Common myeloid progenitor, CD34-positive (primary cell): ENCODE results near the gene ARHGAP8.

Experiments
- CTCF ChIA-PET: fragments of 350-600 bp; sonication (Branson Sonifier 250); formaldehyde crosslinking; loops from one replicate; lab custom pipeline; 2021; ENCODE audit warnings: antibody characterized with exemption; lab: Charles Lee
- POLR2A ChIA-PET: fragments of 350-600 bp; sonication (Branson Sonifier 250); formaldehyde crosslinking; loops from one replicate; lab custom pipeline; 2021; ENCODE audit warnings: antibody characterized with exemption; lab: Charles Lee
- DNase-seq, 3 donors: peaks; one replicate each; pipeline versions ENCODE4 v3.0.0 to v3.0.0-alpha.2; 2013
- H3K27ac ChIP-seq, 2 experiments: 1 replicate in 1 of 2; 2 replicates in 1 of 2; pipeline ENCODE4 v1.7.0; 2013; ENCODE audit warnings: inconsistent platforms in 2 of 2, low read length in 2 of 2, mild to moderate bottlenecking in 2 of 2, low read depth in 1 of 2, moderate library complexity in 1 of 2; ENCODE audit not compliant: severe bottlenecking in 2 of 2, insufficient read depth in 1 of 2, poor library complexity in 1 of 2
- H3K27me3 ChIP-seq, 5 experiments: replicated peaks in 2 of 5; 1 replicate in 3 of 5; 2 replicates in 2 of 5; pipeline versions ENCODE4 v1.6.1 to v1.7.0; 2013; ENCODE audit warnings: low read length in 4 of 5, mild to moderate bottlenecking in 2 of 5, moderate library complexity in 2 of 5, inconsistent platforms in 1 of 5; ENCODE audit not compliant: insufficient read depth in 5 of 5, control insufficient read depth in 4 of 5
- H3K36me3 ChIP-seq, 4 experiments: 1 replicate in 2 of 4; 2 replicates in 2 of 4; pipeline versions ENCODE4 v1.6.1 to v1.7.0; 2013; ENCODE audit warnings: low read length in 3 of 4, control low read depth in 1 of 4, mild to moderate bottlenecking in 1 of 4; ENCODE audit not compliant: control insufficient read depth in 4 of 4, insufficient read depth in 4 of 4
- H3K4me1 ChIP-seq, 4 experiments: 1 replicate in 3 of 4; 2 replicates in 1 of 4; pipeline versions ENCODE4 v1.6.1 to v1.7.1; 2013; ENCODE audit warnings: low read length in 3 of 4, mild to moderate bottlenecking in 3 of 4, control low read depth in 1 of 4, inconsistent platforms in 1 of 4, moderate library complexity in 1 of 4; ENCODE audit not compliant: control insufficient read depth in 4 of 4, insufficient read depth in 4 of 4; ENCODE audit errors: control extremely low read depth in 1 of 4
- H3K4me3 ChIP-seq, 7 experiments: 1 replicate in 4 of 7; 2 replicates in 3 of 7; pipeline versions ENCODE4 v1.5.1 to v1.7.0; 2013; ENCODE audit warnings: mild to moderate bottlenecking in 7 of 7, low read length in 6 of 7, moderate library complexity in 6 of 7, inconsistent platforms in 2 of 7, low read depth in 2 of 7, control low read depth in 1 of 7; ENCODE audit not compliant: insufficient read depth in 4 of 7, control insufficient read depth in 1 of 7; ENCODE audit errors: extremely low read depth in 1 of 7
- H3K9me3 ChIP-seq, 5 experiments: 1 replicate in 4 of 5; 2 replicates in 1 of 5; pipeline versions ENCODE4 v1.6.1 to v1.7.1; 2013; ENCODE audit warnings: low read length in 4 of 5, mild to moderate bottlenecking in 2 of 5, inconsistent platforms in 1 of 5, low read depth in 1 of 5, moderate library complexity in 1 of 5; ENCODE audit not compliant: control insufficient read depth in 4 of 5, insufficient read depth in 2 of 5; ENCODE audit errors: control extremely low read depth in 1 of 5
- WGBS: methylation state at CpG from one replicate; pipeline ENCODE4 v1.1.5; 2013; ENCODE audit not compliant: insufficient coverage; 5-methylcytosine and 5-hydroxymethylcytosine counted together

ARHGAP8 gene

GRCh38 chr22:44707752-44708151, 44.6 kb upstream of the ARHGAP8 start:
- no peaks in the 10 kb centered on the region for H3K27me3 ChIP-seq
- H3K4me3 ChIP-seq = no peak overlapping the region
- no peaks in the 10 kb centered on the region for H3K9me3 ChIP-seq
- H3K27ac ChIP-seq = no peak overlapping the region
- H3K4me1 ChIP-seq = peaks cover 0 to 30% (median 28%) of the 10 kb centered on the region in 4 experiments
- POLR2A ChIA-PET = interaction anchor here (0.8 kb wide), 1 partner anchor 573 kb away, joined by 3 read pairs; no protein-coding TSS in a partner anchor
- no peak for DNase-seq
- WGBS = 100% methylated on average over 4 of the region's 11 CpGs
- CTCF ChIA-PET = interaction anchor here (1.5 to 3.6 kb wide), 2 partner anchors 22 to 28 kb away, joined by 4 to 16 read pairs; no protein-coding TSS in a partner anchor
- peaks cover 0 to 12% (median 2%) of the 10 kb centered on the region in 4 experiments for H3K36me3 ChIP-seq

- 90% methylated on average over 10 of the region's 12 CpGs for WGBS
- Histone ChIP-seq H3K27ac (no peak overlapping the region), H3K36me3 (peaks cover 0 to 7% (median 4%) of the 10 kb centered on the region in 4 experiments), H3K27me3 (no peaks in the 10 kb centered on the region), H3K4me1 (peaks cover 0 to 28% (median 23%) of the 10 kb centered on the region in 4 experiments), H3K9me3 (no peaks in the 10 kb centered on the region), H3K4me3 (peak overlapping the region in 1 of 7 experiments; percentile 13)
- DNase-seq = no peak
- POLR2A ChIA-PET = no interaction called here
- CTCF ChIA-PET = interaction anchor here (0.8 to 3.6 kb wide), 3 partner anchors 11 to 25 kb away, joined by 3 to 16 read pairs (median 3); no protein-coding TSS in a partner anchor
Measured at GRCh38 chr22:44709881-44710392, 42.4 kb upstream of the ARHGAP8 start.

GRCh38 chr22:44710474-44711240, 41.7 kb upstream of the ARHGAP8 start:
- no peaks in the 10 kb centered on the region for H3K9me3 ChIP-seq
- 75% methylated on average over 15 of the region's 23 CpGs for WGBS
- POLR2A ChIA-PET = no interaction called here
- H3K4me1 ChIP-seq = peaks cover 0 to 28% (median 23%) of the 10 kb centered on the region in 4 experiments
- no peak overlapping the region for H3K27ac ChIP-seq
- H3K36me3 ChIP-seq = peaks cover 0 to 12% (median 5%) of the 10 kb centered on the region in 4 experiments
- CTCF ChIA-PET = interaction anchor here (0.8 to 3.6 kb wide), 2 partner anchors 13 to 25 kb away, joined by 3 to 16 read pairs; no protein-coding TSS in a partner anchor
- peak in 2 of 3 donors; percentile 37 to 42 for DNase-seq
- H3K27me3 ChIP-seq = no peaks in the 10 kb centered on the region
- H3K4me3 ChIP-seq = peak overlapping the region in 1 of 7 experiments; percentile 13

GRCh38 chr22:44711241-44711560, 41.2 kb upstream of the ARHGAP8 start:
- Histone ChIP-seq H3K9me3 (no peaks in the 10 kb centered on the region), H3K36me3 (peaks cover 0 to 12% (median 5%) of the 10 kb centered on the region in 4 experiments), H3K4me1 (peaks cover 0 to 28% (median 23%) of the 10 kb centered on the region in 4 experiments), H3K27me3 (no peaks in the 10 kb centered on the region), H3K27ac (no peak overlapping the region), H3K4me3 (no peak overlapping the region)
- DNase-seq = peak in 1 of 3 donors; percentile 13
- ChIA-PET CTCF (interaction anchor here (3.6 kb wide), 1 partner anchor 24 kb away, joined by 16 read pairs; no protein-coding TSS in a partner anchor), POLR2A (no interaction called here)
- 48% methylated on average over 3 of the region's 4 CpGs for WGBS

- ChIA-PET POLR2A (interaction anchor here (0.8 kb wide), 1 partner anchor 17 kb away, joined by 3 read pairs; no protein-coding TSS in a partner anchor), CTCF (interaction anchor here (1.6 to 2.1 kb wide), 2 partner anchors 16 to 18 kb away, joined by 5 read pairs; no protein-coding TSS in a partner anchor)
- Histone ChIP-seq H3K27me3 (no peaks in the 10 kb centered on the region), H3K4me3 (no peak overlapping the region), H3K9me3 (no peaks in the 10 kb centered on the region), H3K36me3 (peaks cover 0 to 12% (median 5%) of the 10 kb centered on the region in 4 experiments), H3K27ac (no peak overlapping the region), H3K4me1 (peaks cover 0 to 28% (median 22%) of the 10 kb centered on the region in 4 experiments)
- DNase-seq = no peak
- WGBS = 82% methylated on average over 22 of the region's 23 CpGs
Measured at GRCh38 chr22:44711690-44712555, 40.5 kb upstream of the ARHGAP8 start.

- Histone ChIP-seq H3K4me3 (no peak overlapping the region), H3K27ac (no peak overlapping the region), H3K9me3 (no peaks in the 10 kb centered on the region), H3K36me3 (peaks cover 0 to 12% (median 6%) of the 10 kb centered on the region in 4 experiments), H3K27me3 (no peaks in the 10 kb centered on the region), H3K4me1 (peaks cover 0 to 28% (median 22%) of the 10 kb centered on the region in 4 experiments)
- WGBS = 98% methylated on average over 6 of the region's 8 CpGs
- no peak for DNase-seq
- POLR2A ChIA-PET = interaction anchor here (0.6 kb wide), 1 partner anchor 1736 kb away, joined by 3 read pairs; no protein-coding TSS in a partner anchor
- CTCF ChIA-PET = interaction anchor here (1.4 to 2.1 kb wide), 4 partner anchors 13 to 22 kb away, joined by 3 to 5 read pairs (median 5); no protein-coding TSS in a partner anchor
Measured at GRCh38 chr22:44712962-44713361, 39.4 kb upstream of the ARHGAP8 start.
